Measurements from ENCODE around the gene OR10G7.

DNA sequence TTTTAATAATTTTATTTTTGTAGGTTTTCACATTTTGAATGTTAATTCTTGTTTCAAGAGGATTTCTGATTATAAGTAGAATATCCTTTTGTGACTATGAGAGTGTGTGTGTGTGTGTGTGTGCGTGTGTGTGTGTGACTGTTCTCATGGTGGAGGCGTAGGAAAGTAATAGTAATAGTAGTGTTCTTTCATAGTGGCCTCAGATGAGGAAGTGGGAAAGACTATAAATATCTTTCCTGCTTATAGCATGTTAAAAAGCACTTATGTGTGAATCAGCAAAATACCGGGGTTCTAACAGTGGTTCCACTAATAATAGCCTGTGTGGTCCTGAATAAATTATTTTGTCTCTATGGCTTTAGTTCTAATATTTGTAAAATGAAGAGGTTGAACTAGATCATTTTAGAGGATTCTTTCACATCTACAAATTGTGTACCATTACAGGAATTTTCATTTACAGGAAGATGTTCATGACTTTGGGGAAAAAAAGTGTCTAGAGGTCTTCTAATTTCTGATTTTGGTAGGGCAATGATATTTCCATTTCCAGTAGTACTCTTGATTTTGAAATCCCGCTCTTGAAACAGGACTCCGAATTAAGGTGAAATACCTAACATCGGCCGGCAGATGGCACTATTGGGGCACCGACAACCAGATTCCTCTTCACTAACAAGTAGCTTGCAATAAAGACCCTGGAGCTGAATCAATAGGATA is 29.9 kb upstream of the OR10G7 start:
- TF ChIP-seq, protein P1, sequence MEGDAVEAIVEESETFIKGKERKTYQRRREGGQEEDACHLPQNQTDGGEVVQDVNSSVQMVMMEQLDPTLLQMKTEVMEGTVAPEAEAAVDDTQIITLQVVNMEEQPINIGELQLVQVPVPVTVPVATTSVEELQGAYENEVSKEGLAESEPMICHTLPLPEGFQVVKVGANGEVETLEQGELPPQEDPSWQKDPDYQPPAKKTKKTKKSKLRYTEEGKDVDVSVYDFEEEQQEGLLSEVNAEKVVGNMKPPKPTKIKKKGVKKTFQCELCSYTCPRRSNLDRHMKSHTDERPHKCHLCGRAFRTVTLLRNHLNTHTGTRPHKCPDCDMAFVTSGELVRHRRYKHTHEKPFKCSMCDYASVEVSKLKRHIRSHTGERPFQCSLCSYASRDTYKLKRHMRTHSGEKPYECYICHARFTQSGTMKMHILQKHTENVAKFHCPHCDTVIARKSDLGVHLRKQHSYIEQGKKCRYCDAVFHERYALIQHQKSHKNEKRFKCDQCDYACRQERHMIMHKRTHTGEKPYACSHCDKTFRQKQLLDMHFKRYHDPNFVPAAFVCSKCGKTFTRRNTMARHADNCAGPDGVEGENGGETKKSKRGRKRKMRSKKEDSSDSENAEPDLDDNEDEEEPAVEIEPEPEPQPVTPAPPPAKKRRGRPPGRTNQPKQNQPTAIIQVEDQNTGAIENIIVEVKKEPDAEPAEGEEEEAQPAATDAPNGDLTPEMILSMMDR (IDR thresholded peaks at IDR 0.05; ENCODE audit: extremely low read depth in 1 of 2, insufficient read depth in 1 of 2, low read depth in 1 of 2, low read length in 2 of 2), result peak; percentile 56 to 57
- TF ChIP-seq POLR2AphosphoS5 (IDR thresholded peaks at IDR 0.05; ENCODE audit: insufficient read depth, low read depth, low read length) (no peak), POLR2A (IDR thresholded peaks at IDR 0.05; ENCODE audit: low read depth, low read length) (no peak), EZH2 (IDR thresholded peaks at IDR 0.05; ENCODE audit: borderline replicate concordance, low read depth, low read length, severe bottlenecking) (no peak), MYC (IDR thresholded peaks at IDR 0.05; ENCODE audit: low read depth, low read length) (no peak)
- TF ChIP-seq, protein P2, sequence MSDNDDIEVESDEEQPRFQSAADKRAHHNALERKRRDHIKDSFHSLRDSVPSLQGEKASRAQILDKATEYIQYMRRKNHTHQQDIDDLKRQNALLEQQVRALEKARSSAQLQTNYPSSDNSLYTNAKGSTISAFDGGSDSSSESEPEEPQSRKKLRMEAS (IDR thresholded peaks at IDR 0.05; ENCODE audit: insufficient read depth, insufficient read length), result no peak

Measured in endothelial cell of umbilical vein (primary cell).